ENCODE data around the gene CADM1. TPM values are rescaled to one million over a fixed set of nuclear protein-coding genes. Genes with fewer than 3 reads are reported as not detected.

The CADM1 gene
- total RNA-seq, 1 donor from 2014 or later, result 20.3 TPM

- DNase-seq (ENCODE audit: low spot score), result no peak
These were observed 186.7 kb downstream of the CADM1 start for GRCh38 chr11:115317277-115318185.

- no peak for DNase-seq (ENCODE audit: low spot score)
These were observed 187.5 kb downstream of the CADM1 start for GRCh38 chr11:115316696-115317095.

GRCh38 chr11:115314330-115314920 is 189.8 kb downstream of the CADM1 start:
- DNase-seq (ENCODE audit: low spot score), result no peak

- DNase-seq (ENCODE audit: low spot score), result no peak
These were observed 190.9 kb downstream of the CADM1 start for GRCh38 chr11:115313224-115313838.

- no peak for DNase-seq (ENCODE audit: low spot score)
These were observed 192.3 kb downstream of the CADM1 start for GRCh38 chr11:115311949-115312348.

GRCh38 chr11:115306689-115307088 is 197.5 kb downstream of the CADM1 start:
- DNase-seq (ENCODE audit: low spot score), result no peak

- DNase-seq (ENCODE audit: low spot score), result no peak
These were observed 199.3 kb downstream of the CADM1 start for GRCh38 chr11:115304774-115305472.

GRCh38 chr11:115303929-115304531 is 200.2 kb downstream of the CADM1 start:
- DNase-seq (ENCODE audit: low spot score), result no peak

GRCh38 chr11:115302946-115303703 is 201.1 kb downstream of the CADM1 start:
- DNase-seq (ENCODE audit: low spot score), result no peak

GRCh38 chr11:115300660-115301428 is 203.4 kb downstream of the CADM1 start:
- no peak for DNase-seq (ENCODE audit: low spot score)

GRCh38 chr11:115298300-115299012 is 205.8 kb downstream of the CADM1 start:
- DNase-seq (ENCODE audit: low spot score), result no peak

- no peak for DNase-seq (ENCODE audit: low spot score)
These were observed 206.9 kb downstream of the CADM1 start for GRCh38 chr11:115297330-115297729.

- DNase-seq (ENCODE audit: low spot score), result no peak
These were observed 212.9 kb downstream of the CADM1 start for GRCh38 chr11:115291325-115291724.

GRCh38 chr11:115290893-115291292 is 213.3 kb downstream of the CADM1 start:
- no peak for DNase-seq (ENCODE audit: low spot score)

- DNase-seq (ENCODE audit: low spot score), result no peak
These were observed 213.7 kb downstream of the CADM1 start for GRCh38 chr11:115290479-115290878.

GRCh38 chr11:115287266-115287665 is 216.9 kb downstream of the CADM1 start:
- DNase-seq (ENCODE audit: low spot score), result no peak

GRCh38 chr11:115286614-115287013 is 217.6 kb downstream of the CADM1 start:
- DNase-seq (ENCODE audit: low spot score), result no peak

GRCh38 chr11:115284773-115285172 is 219.4 kb downstream of the CADM1 start:
- no peak for DNase-seq (ENCODE audit: low spot score)

- no peak for DNase-seq (ENCODE audit: low spot score)
These were observed 221.3 kb downstream of the CADM1 start for GRCh38 chr11:115282923-115283322.

Data from mucosa of gallbladder (tissue), 1 donor.